ENCODE results near the gene PTPRN2. TPM values are rescaled to one million over a fixed set of nuclear protein-coding genes. Genes with fewer than 3 reads are reported as not detected.

PTPRN2 gene
- polyA plus RNA-seq, 6 donors from 2014 or later, result 1.4 to 4.6 (median 3.8) TPM

GRCh38 chr7:158488181-158488971 is 99.2 kb downstream of the PTPRN2 start:
- Mint-ChIP-seq H3K9me3 (peaks cover 0 to 3% (median 0%) of the 10 kb centered on the region in 7 donors), H3K36me3 (no peaks in the 10 kb centered on the region), H3K4me1 (no peaks in the 10 kb centered on the region), H3K27ac (no peak overlapping the region), H3K4me3 (peak overlapping the region in 1 of 8 donors; percentile 3), H3K27me3 (no peaks in the 10 kb centered on the region)
- no peak for ATAC-seq (ENCODE audit: low read depth in 2 of 2)
- no peak for DNase-seq

GRCh38 chr7:158487631-158488151 is 99.9 kb downstream of the PTPRN2 start:
- DNase-seq, result no peak
- no peaks in the 10 kb centered on the region for H3K4me1 Mint-ChIP-seq
- H3K4me3 Mint-ChIP-seq, result no peak overlapping the region
- no peaks in the 10 kb centered on the region for H3K27me3 Mint-ChIP-seq
- H3K27ac Mint-ChIP-seq, result no peak overlapping the region
- ATAC-seq (ENCODE audit: low read depth in 2 of 2), result no peak
- H3K9me3 Mint-ChIP-seq, result no peaks in the 10 kb centered on the region
- H3K36me3 Mint-ChIP-seq, result no peaks in the 10 kb centered on the region

- H3K27ac Mint-ChIP-seq, result no peak overlapping the region
Measured at GRCh38 chr7:158486919-158487318, 100.7 kb downstream of the PTPRN2 start.

GRCh38 chr7:158484801-158485531 is 102.7 kb downstream of the PTPRN2 start:
- H3K36me3 Mint-ChIP-seq, result no peaks in the 10 kb centered on the region
- H3K27ac Mint-ChIP-seq, result no peak overlapping the region
- no peaks in the 10 kb centered on the region for H3K27me3 Mint-ChIP-seq
- ATAC-seq (ENCODE audit: low read depth in 2 of 2) (no peak), DNase-seq (no peak)
- H3K4me1 Mint-ChIP-seq, result no peaks in the 10 kb centered on the region
- H3K4me3 Mint-ChIP-seq, result no peak overlapping the region
- peaks cover 0 to 4% (median 0%) of the 10 kb centered on the region in 7 donors for H3K9me3 Mint-ChIP-seq

More at GRCh38 chr7:158486919-158487318, 100.7 kb downstream of the PTPRN2 start:
- ATAC-seq (ENCODE audit: low read depth in 2 of 2), result no peak
- Mint-ChIP-seq H3K4me1 (no peaks in the 10 kb centered on the region), H3K27me3 (no peaks in the 10 kb centered on the region), H3K36me3 (no peaks in the 10 kb centered on the region), H3K4me3 (no peak overlapping the region), H3K9me3 (no peaks in the 10 kb centered on the region)
- DNase-seq, result no peak

GRCh38 chr7:158482480-158482879 is 105.1 kb downstream of the PTPRN2 start:
- no peak overlapping the region for H3K4me3 Mint-ChIP-seq
- ATAC-seq (ENCODE audit: low read depth in 2 of 2) (no peak), DNase-seq (no peak)
- H3K36me3 Mint-ChIP-seq, result no peaks in the 10 kb centered on the region
- peaks cover 0 to 4% (median 0%) of the 10 kb centered on the region in 7 donors for H3K9me3 Mint-ChIP-seq
- H3K27ac Mint-ChIP-seq, result no peak overlapping the region
- peaks cover 0 to 4% (median 0%) of the 10 kb centered on the region in 3 donors for H3K4me1 Mint-ChIP-seq
- peaks cover 0 to 8% (median 4%) of the 10 kb centered on the region in 3 donors for H3K27me3 Mint-ChIP-seq

DNA sequence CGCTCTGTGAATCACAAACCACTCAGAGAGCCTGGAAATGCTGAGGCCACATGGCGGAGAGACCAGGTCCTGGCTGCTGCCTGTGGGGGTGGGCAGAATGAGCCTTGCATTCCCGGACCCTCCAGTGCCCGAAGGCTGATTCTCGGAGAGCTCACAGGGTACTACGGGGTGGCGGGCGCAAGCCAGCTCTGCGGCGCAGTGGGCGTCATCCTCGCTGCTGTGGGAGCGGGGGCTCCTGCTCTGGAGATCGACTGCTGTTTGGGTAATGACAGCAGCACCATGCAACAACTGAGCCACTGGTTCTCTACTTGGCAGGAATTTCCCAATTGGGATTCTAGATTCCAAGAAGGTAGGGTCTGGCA is 108.0 kb downstream of the PTPRN2 start:
- Mint-ChIP-seq H3K36me3 (no peaks in the 10 kb centered on the region), H3K4me3 (no peak overlapping the region), H3K27me3 (peaks cover 0 to 9% (median 8%) of the 10 kb centered on the region in 3 donors), H3K9me3 (peaks cover 0 to 4% (median 0%) of the 10 kb centered on the region in 7 donors), H3K4me1 (peaks cover 0 to 4% (median 0%) of the 10 kb centered on the region in 3 donors), H3K27ac (no peak overlapping the region)
- ATAC-seq (ENCODE audit: low read depth in 2 of 2) (no peak), DNase-seq (no peak)

DNA sequence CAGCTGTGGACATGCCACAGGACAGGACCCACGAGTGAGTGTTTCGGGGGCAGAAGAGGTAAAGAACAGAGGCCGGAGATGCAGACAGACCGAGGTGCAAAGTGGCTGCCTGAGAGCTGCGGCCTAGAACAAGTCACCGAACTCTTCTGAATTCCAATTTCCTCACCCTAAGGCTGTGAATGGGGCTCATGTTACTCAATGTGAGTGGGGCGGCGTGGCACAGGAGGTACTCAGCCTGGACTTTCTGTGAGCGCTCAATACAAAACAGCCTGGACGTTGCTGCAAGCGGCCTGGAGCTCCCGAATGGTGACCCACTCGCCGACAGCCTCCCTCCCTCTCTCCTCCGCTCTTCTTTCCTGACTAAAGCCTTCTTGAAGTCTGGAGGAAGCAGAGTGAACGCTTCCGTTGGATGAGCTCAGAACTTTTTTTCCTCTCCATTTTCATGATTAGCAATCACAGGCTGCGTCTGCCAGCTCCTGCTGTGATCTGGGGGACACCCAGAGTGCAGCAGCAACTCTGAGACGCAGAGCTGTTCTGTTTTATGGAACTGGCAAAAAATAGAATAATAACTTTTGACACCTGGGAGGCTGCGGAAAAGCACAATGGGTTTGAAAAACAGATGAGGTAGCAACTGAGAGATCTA is 108.5 kb downstream of the PTPRN2 start:
- ATAC-seq (ENCODE audit: low read depth in 2 of 2) (no peak), DNase-seq (no peak)
- Mint-ChIP-seq H3K27ac (no peak overlapping the region), H3K4me3 (no peak overlapping the region), H3K36me3 (no peaks in the 10 kb centered on the region), H3K27me3 (peaks cover 0 to 9% (median 8%) of the 10 kb centered on the region in 3 donors), H3K4me1 (peaks cover 0 to 4% (median 0%) of the 10 kb centered on the region in 3 donors), H3K9me3 (peaks cover 0 to 4% (median 0%) of the 10 kb centered on the region in 7 donors)

- Mint-ChIP-seq H3K36me3 (no peaks in the 10 kb centered on the region), H3K27ac (no peak overlapping the region), H3K9me3 (peaks cover 0 to 4% (median 0%) of the 10 kb centered on the region in 7 donors), H3K27me3 (peaks cover 0 to 9% (median 8%) of the 10 kb centered on the region in 3 donors), H3K4me3 (no peak overlapping the region), H3K4me1 (peaks cover 0 to 4% (median 0%) of the 10 kb centered on the region in 3 donors)
- DNase-seq, result no peak
- ATAC-seq (ENCODE audit: low read depth in 2 of 2), result no peak
Measured at GRCh38 chr7:158477866-158478265, 109.8 kb downstream of the PTPRN2 start.

DNA sequence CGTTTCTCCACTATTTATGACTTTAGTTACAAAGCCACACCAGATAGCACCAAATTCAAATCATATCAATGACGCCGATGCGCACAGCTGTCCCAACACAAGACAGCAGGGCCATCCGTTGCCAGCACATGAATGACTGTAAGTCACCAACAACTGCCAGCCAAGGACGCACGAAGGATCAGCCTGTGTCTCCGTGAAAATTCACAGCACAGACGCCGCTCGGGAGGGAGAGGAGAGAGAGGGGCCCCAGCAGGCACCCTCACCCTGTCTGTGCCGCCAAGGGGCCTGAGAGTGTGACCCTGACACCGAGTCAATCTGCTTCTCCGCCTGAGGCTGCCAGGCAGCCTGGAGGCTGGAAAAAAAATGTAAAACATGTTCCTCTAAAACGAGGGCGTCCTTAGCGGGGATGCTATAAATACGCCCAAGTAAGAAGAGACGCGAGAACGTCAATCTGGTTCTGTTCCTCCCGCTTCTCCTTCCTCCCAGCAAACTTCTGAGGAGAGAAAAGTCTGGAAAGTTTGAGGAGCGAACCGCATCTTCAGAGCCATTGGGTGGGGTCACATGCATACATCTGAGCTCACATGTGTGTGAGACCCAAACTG is 111.2 kb downstream of the PTPRN2 start:
- peaks cover 0 to 4% (median 0%) of the 10 kb centered on the region in 3 donors for H3K4me1 Mint-ChIP-seq
- H3K27me3 Mint-ChIP-seq, result peaks cover 4 to 9% (median 8%) of the 10 kb centered on the region in 3 donors
- H3K27ac Mint-ChIP-seq, result no peak overlapping the region
- ATAC-seq (ENCODE audit: low read depth in 2 of 2) (no peak), DNase-seq (no peak)
- no peaks in the 10 kb centered on the region for H3K36me3 Mint-ChIP-seq
- peak overlapping the region in 1 of 8 donors; percentile 11 for H3K4me3 Mint-ChIP-seq
- peaks cover 0 to 4% (median 0%) of the 10 kb centered on the region in 7 donors for H3K9me3 Mint-ChIP-seq

DNA sequence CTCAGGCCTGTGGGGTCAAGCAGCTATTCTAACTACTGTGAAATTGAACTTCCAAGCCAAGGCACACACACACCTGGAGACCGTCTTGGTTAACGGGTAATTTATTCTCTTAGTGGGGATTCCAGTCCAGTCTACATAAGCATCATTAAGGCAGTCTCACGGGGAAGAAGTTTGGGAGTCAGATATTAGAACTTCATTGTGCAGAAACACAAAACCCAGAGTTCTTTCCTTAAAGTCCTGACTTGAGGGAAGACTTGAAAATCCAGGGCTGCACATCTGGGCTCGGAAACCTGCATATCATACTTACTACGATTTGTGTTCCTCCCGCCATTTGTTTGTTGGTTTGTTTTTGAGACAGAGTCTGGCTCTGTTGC is 112.0 kb downstream of the PTPRN2 start:
- ATAC-seq (ENCODE audit: low read depth in 2 of 2), result no peak
- Mint-ChIP-seq H3K27ac (no peak overlapping the region), H3K36me3 (no peaks in the 10 kb centered on the region), H3K4me1 (peaks cover 0 to 4% (median 0%) of the 10 kb centered on the region in 3 donors), H3K4me3 (no peak overlapping the region), H3K9me3 (peaks cover 0 to 4% (median 0%) of the 10 kb centered on the region in 7 donors), H3K27me3 (peaks cover 4 to 9% (median 8%) of the 10 kb centered on the region in 3 donors)
- DNase-seq, result no peak

GRCh38 chr7:158475036-158475678 is 112.5 kb downstream of the PTPRN2 start:
- peaks cover 0 to 4% (median 0%) of the 10 kb centered on the region in 3 donors for H3K4me1 Mint-ChIP-seq
- ATAC-seq (ENCODE audit: low read depth in 2 of 2) (no peak), DNase-seq (no peak)
- H3K27ac Mint-ChIP-seq, result no peak overlapping the region
- peak overlapping the region in 1 of 8 donors; percentile 7 for H3K4me3 Mint-ChIP-seq
- peaks cover 4 to 9% (median 8%) of the 10 kb centered on the region in 3 donors for H3K27me3 Mint-ChIP-seq
- H3K9me3 Mint-ChIP-seq, result peaks cover 0 to 2% (median 0%) of the 10 kb centered on the region in 7 donors
- no peaks in the 10 kb centered on the region for H3K36me3 Mint-ChIP-seq

DNA sequence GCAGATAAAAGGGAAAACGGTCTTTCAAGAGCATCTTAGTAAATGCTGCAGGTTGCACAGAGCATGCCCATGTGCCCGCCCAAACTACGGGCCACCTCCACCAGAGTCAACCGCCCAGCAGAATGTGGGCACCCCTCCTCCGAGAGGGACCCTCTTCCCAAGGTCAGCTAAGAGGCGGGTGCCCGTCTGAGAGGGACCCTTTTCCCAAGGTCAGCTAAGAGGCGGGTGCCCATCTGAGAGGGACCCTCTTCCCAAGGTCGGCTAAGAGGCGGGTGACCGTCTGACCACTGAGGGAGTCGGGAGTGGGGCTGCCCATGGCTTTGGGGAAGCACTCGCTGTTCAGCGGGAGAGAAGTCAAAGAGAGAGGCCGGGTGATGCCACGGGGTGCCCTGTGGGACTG is 113.1 kb downstream of the PTPRN2 start:
- DNase-seq, result no peak
- H3K36me3 Mint-ChIP-seq, result no peaks in the 10 kb centered on the region
- H3K27ac Mint-ChIP-seq, result no peak overlapping the region
- no peak overlapping the region for H3K4me3 Mint-ChIP-seq
- peaks cover 0 to 2% (median 0%) of the 10 kb centered on the region in 7 donors for H3K9me3 Mint-ChIP-seq
- H3K27me3 Mint-ChIP-seq, result peaks cover 7 to 14% (median 8%) of the 10 kb centered on the region in 3 donors
- no peak for ATAC-seq (ENCODE audit: low read depth in 2 of 2)
- H3K4me1 Mint-ChIP-seq, result peaks cover 0 to 4% (median 0%) of the 10 kb centered on the region in 3 donors
